Regular cardiac myocyte (primary cell): Measurements from ENCODE around the gene ITGA7. TPM values are rescaled to one million over a fixed set of nuclear protein-coding genes. Genes with fewer than 3 reads are reported as not detected.

Experiments used
- total RNA-seq: library from RNA; depleted of rRNA; stranded (reverse); fragments of >200 nt; gene quantifications from 2 replicates; pipeline ENCODE4 v1.2.3, GENCODE V29; 2014

The ITGA7 gene
- total RNA-seq = 47.5 and 99.8 TPM in 2 replicates

GRCh38 chr12:55707841-55708694, at the start of gene ITGA7:
Gene ITGA7, minus strand, starts transcription at chr12:55707904. Its CDS starts 222 bp downstream, at chr12:55707682.

GRCh38 chr12:55742719-55743405, 35.2 kb upstream of the ITGA7 start, which contains the start of gene GDF11:
Gene GDF11, plus strand, starts transcription at chr12:55743122. Its CDS starts 195 bp downstream, at chr12:55743317.

GRCh38 chr12:55728939-55729818, 21.5 kb upstream of the ITGA7 start, which contains the start of gene CD63:
Gene CD63, minus strand, starts transcription at chr12:55729009. Its CDS starts 668 bp downstream, at chr12:55728341.

GRCh38 chr12:55720071-55720564, 12.4 kb upstream of the ITGA7 start, which contains the start of gene RDH5:
Gene RDH5, plus strand, starts transcription at chr12:55720393. Its CDS starts 792 bp downstream, at chr12:55721185.

GRCh38 chr12:55715833-55716581, 8.3 kb upstream of the ITGA7 start, which contains the start of gene BLOC1S1:
Gene BLOC1S1, plus strand, starts transcription at chr12:55716046. Its CDS starts 6 bp downstream, at chr12:55716052.

GRCh38 chr12:55636853-55637252, 70.9 kb downstream of the ITGA7 start, which contains the start of gene OR10P1:
Gene OR10P1, plus strand, starts transcription at chr12:55636892. Its CDS starts 0 bp downstream, at chr12:55636892.

Other genes with a start within 250 kb of the ITGA7 start
- not detected in 2 replicates for gene OR6C70, start 237.8 kb downstream of the ITGA7 start, total RNA-seq
- not detected in 2 replicates for gene OR6C68, start 215.5 kb downstream of the ITGA7 start, total RNA-seq
- not detected in 2 replicates for gene OR6C4, start 158.3 kb downstream of the ITGA7 start, total RNA-seq
- gene OR2AP1, start 135.4 kb downstream of the ITGA7 start, total RNA-seq = not detected in 2 replicates
- gene OR10P1, start 71.0 kb downstream of the ITGA7 start, total RNA-seq = not detected in 2 replicates
- 48.2 and 76.1 TPM in 2 replicates for gene BLOC1S1, start 8.1 kb upstream of the ITGA7 start, total RNA-seq
- gene RDH5, start 12.5 kb upstream of the ITGA7 start, total RNA-seq = 37.8 and 53.0 TPM in 2 replicates
- 2,526 and 3,459 TPM in 2 replicates for gene CD63, start 21.1 kb upstream of the ITGA7 start, total RNA-seq
- 2.8 and 7.7 TPM in 2 replicates for gene GDF11, start 35.2 kb upstream of the ITGA7 start, total RNA-seq
- 74.1 and 103 TPM in 2 replicates for gene SARNP, start 109.8 kb upstream of the ITGA7 start, total RNA-seq
- 17.5 and 27.0 TPM in 2 replicates for gene ORMDL2, start 110.1 kb upstream of the ITGA7 start, total RNA-seq
- gene DNAJC14, start 121.7 kb upstream of the ITGA7 start, total RNA-seq = 73.0 and 77.3 TPM in 2 replicates
- gene MMP19, start 135.0 kb upstream of the ITGA7 start, total RNA-seq = 2.5 and 7.3 TPM in 2 replicates
- 31.0 and 36.0 TPM in 2 replicates for gene PYM1, start 220.0 kb upstream of the ITGA7 start, total RNA-seq
- 29.3 and 34.7 TPM in 2 replicates for gene DGKA, start 223.3 kb upstream of the ITGA7 start, total RNA-seq